OCI-LY3 (cell line): Measurements from ENCODE around the gene DACT1.

Experiments used
- H2AFZ ChIP-seq: fragments of 200-600, 300-600 bp; shearing (Covaris generic); 2 replicates; pipeline ENCODE4 v1.6.0; 2014; ENCODE audit warnings: antibody characterized with exemption, low read depth, low read length
- H3K27ac ChIP-seq: fragments of 200-600, 300-600 bp; sonication (generic); 2 replicates; pipeline ENCODE4 v1.5.1; 2014; ENCODE audit warnings: mild to moderate bottlenecking, low read length, moderate library complexity, mixed read lengths
- H3K27me3 ChIP-seq: fragments of 200-600, 300-600 bp; sonication (generic); 2 replicates; pipeline ENCODE4 v1.6.1; 2014; ENCODE audit warnings: low read depth, low read length, mixed read lengths
- H3K36me3 ChIP-seq: fragments of 200-600, 300-600 bp; sonication (generic); replicated peaks from 2 replicates; pipeline ENCODE3; 2014; ENCODE audit warnings: low read depth, low read length, mixed read lengths
- H3K4me1 ChIP-seq: fragments of 300-600, 200-600 bp; sonication (generic); 2 replicates; pipeline ENCODE4 v1.6.1; 2014; ENCODE audit warnings: low read length, mixed read lengths
- H3K4me2 ChIP-seq: fragments of 200-600, 300-600 bp; sonication (generic); 2 replicates; pipeline ENCODE4 v1.6.1; 2014; ENCODE audit warnings: low read length, mixed read lengths
- H3K4me3 ChIP-seq: fragments of 300-600, 200-600 bp; sonication (generic); 2 replicates; pipeline ENCODE4 v1.5.1; 2014; ENCODE audit warnings: antibody characterized with exemption, mild to moderate bottlenecking, low read length, moderate library complexity
- H3K79me2 ChIP-seq: fragments of 300-600, 200-600 bp; shearing (Covaris generic); 2 replicates; pipeline ENCODE4 v1.6.1; 2014; ENCODE audit warnings: mild to moderate bottlenecking, low read length, mixed read lengths
- H3K9ac ChIP-seq: fragments of 300-600, 200-600 bp; shearing (Covaris generic); 2 replicates; pipeline ENCODE4 v1.6.0; 2014; ENCODE audit warnings: mild to moderate bottlenecking, low read length, moderate library complexity
- H3K9me3 ChIP-seq: fragments of 200-600, 300-600 bp; shearing (Covaris generic); 2 replicates; pipeline ENCODE4 v1.6.1; 2014; ENCODE audit warnings: low read length, mixed read lengths; ENCODE audit not compliant: insufficient read depth
- H4K20me1 ChIP-seq: fragments of 200-600, 300-600 bp; sonication (generic); 2 replicates; pipeline ENCODE4 v1.6.1; 2016; ENCODE audit warnings: low read length, mixed read lengths; ENCODE audit not compliant: insufficient read depth
- EZH2phosphoT487 ChIP-seq: fragments of 200-600 bp; shearing (Covaris generic); IDR thresholded peaks from 2 replicates; pipeline ENCODE4 v1.6.1; 2018; ENCODE audit warnings: antibody characterized with exemption, mixed run types, low read depth
- TF ChIP-seq, protein P1 (sequence below): fragments of 200-600, 300-600 bp; sonication (generic); IDR thresholded peaks from 2 replicates; pipeline ENCODE4 v1.5.1; 2014; ENCODE audit warnings: antibody characterized with exemption, low read length, low read depth

DACT1 gene

DNA sequence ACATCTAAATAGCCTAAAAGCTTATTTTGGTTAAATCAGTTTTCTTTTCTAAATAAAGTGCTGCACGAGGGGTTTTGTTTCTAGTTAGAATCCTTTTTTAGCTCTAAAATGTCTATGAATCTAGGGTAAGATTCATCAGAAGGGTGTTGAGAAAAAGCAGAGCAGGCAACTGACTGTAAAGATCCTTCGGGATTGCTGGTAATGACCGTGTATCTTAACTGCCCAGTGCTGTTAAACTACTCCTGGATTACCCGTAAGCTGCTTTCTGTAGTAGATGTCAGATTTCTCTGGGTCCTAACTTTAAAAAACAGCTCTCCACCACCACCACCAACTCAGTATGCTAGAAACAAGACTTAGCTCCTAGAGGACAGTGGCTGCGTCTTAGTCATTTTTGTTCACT is 39.2 kb downstream of the DACT1 start:
- Histone ChIP-seq H3K9me3 (no peaks in the 10 kb centered on the region), H2AFZ (no peak overlapping the region), H3K4me2 (no peak overlapping the region), H3K27ac (no peak overlapping the region), H3K79me2 (no peaks in the 10 kb centered on the region), H3K4me1 (no peaks in the 10 kb centered on the region), H3K36me3 (no peaks in the 10 kb centered on the region), H3K4me3 (no peak overlapping the region), H3K9ac (no peak overlapping the region), H4K20me1 (no peaks in the 10 kb centered on the region), H3K27me3 (no peaks in the 10 kb centered on the region)
- TF ChIP-seq, protein P1, sequence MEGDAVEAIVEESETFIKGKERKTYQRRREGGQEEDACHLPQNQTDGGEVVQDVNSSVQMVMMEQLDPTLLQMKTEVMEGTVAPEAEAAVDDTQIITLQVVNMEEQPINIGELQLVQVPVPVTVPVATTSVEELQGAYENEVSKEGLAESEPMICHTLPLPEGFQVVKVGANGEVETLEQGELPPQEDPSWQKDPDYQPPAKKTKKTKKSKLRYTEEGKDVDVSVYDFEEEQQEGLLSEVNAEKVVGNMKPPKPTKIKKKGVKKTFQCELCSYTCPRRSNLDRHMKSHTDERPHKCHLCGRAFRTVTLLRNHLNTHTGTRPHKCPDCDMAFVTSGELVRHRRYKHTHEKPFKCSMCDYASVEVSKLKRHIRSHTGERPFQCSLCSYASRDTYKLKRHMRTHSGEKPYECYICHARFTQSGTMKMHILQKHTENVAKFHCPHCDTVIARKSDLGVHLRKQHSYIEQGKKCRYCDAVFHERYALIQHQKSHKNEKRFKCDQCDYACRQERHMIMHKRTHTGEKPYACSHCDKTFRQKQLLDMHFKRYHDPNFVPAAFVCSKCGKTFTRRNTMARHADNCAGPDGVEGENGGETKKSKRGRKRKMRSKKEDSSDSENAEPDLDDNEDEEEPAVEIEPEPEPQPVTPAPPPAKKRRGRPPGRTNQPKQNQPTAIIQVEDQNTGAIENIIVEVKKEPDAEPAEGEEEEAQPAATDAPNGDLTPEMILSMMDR = no peak
- no peak for TF ChIP-seq EZH2phosphoT487

DNA sequence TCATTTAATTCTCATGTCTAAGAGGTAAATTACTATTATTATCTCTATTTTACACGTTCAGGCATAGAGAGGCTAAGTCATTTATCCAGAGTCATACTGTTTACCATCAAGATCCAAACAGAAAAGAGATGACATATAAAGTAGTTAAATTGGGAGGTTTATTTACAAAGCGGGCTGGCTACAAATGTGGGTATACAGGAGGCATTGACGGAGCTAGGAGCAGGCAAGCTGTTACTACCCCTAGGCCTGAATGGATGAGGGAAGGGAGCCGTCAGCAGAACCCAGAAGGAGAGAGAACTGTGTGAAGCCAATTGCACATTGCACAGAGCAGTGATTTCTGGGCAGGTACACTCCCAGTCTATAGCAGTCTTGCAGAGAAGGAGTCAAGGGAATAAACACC is 39.8 kb downstream of the DACT1 start:
- Histone ChIP-seq H3K9me3 (no peaks in the 10 kb centered on the region), H3K4me3 (no peak overlapping the region), H4K20me1 (no peaks in the 10 kb centered on the region), H3K27me3 (no peaks in the 10 kb centered on the region), H2AFZ (no peak overlapping the region), H3K79me2 (no peaks in the 10 kb centered on the region), H3K4me2 (no peak overlapping the region), H3K4me1 (no peaks in the 10 kb centered on the region), H3K9ac (no peak overlapping the region), H3K36me3 (no peaks in the 10 kb centered on the region), H3K27ac (no peak overlapping the region)
- no peak for TF ChIP-seq EZH2phosphoT487
- TF ChIP-seq, protein P1 = no peak

DNA sequence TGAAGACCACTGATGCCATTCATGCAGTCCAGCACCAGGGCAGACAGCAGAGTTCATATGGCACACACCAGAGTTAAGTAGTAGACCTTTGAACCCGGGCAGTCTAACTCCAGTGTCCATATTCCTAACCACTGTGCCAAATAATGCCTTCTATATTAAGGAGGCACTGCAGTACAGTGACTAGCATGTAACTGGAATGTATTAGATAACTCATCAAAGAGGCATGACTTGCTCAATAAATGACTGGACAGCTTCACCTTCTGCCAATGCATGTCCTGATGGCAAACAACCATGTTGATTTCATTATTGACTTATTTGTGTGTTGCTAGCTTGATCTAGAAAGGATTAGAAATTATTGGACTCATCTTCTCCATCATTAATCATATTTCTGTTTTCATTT is 40.2 kb downstream of the DACT1 start:
- TF ChIP-seq EZH2phosphoT487 = no peak
- TF ChIP-seq, protein P1 = no peak
- H3K4me3 ChIP-seq = no peak overlapping the region
- no peak overlapping the region for H3K27ac ChIP-seq
- no peak overlapping the region for H2AFZ ChIP-seq
- H3K27me3 ChIP-seq = no peaks in the 10 kb centered on the region
- no peak overlapping the region for H3K9ac ChIP-seq
- H4K20me1 ChIP-seq = no peaks in the 10 kb centered on the region
- H3K4me1 ChIP-seq = peaks cover 2% of the 10 kb centered on the region; the same call in 1 of the 2 replicates
- no peak overlapping the region for H3K4me2 ChIP-seq
- no peaks in the 10 kb centered on the region for H3K9me3 ChIP-seq
- H3K36me3 ChIP-seq = no peaks in the 10 kb centered on the region
- no peaks in the 10 kb centered on the region for H3K79me2 ChIP-seq

DNA sequence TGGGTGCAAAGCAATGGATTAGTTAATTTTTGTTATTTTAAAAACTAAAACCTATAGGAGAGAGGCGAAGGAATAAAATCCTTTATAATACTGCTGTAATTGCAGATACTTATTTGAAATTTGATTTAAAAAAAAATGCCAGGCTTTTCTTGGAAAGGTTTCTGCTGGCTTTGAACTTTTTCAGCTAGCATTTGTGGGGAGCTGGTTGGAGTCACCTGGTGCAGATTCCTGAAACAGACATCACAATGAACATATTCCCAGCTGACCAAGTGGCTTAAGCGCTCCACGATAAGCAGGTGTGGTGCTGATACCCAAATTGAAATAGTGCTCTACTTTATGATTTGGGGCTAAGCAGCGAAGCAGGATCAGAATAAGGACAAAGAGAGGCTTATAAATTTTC is 42.9 kb downstream of the DACT1 start:
- no peaks in the 10 kb centered on the region for H4K20me1 ChIP-seq
- H3K9ac ChIP-seq = no peak overlapping the region

More for the DNA sequence above, 42.9 kb downstream of the DACT1 start:
- H3K36me3 ChIP-seq = no peaks in the 10 kb centered on the region
- H3K79me2 ChIP-seq = no peaks in the 10 kb centered on the region
- H3K9me3 ChIP-seq = no peaks in the 10 kb centered on the region
- no peak overlapping the region for H3K4me2 ChIP-seq
- peaks cover 3% of the 10 kb centered on the region; the same call in 1 of the 2 replicates for H3K4me1 ChIP-seq
- H3K27ac ChIP-seq = no peak overlapping the region
- TF ChIP-seq, protein P1 = no peak
- no peak for TF ChIP-seq EZH2phosphoT487
- no peak overlapping the region for H3K4me3 ChIP-seq
- no peak overlapping the region for H2AFZ ChIP-seq
- no peaks in the 10 kb centered on the region for H3K27me3 ChIP-seq
